GM18499 (cell line): Measurements from ENCODE around the gene LZTR1.

Experiments used
- ATAC-seq: cut with Tn5 transposase; IDR thresholded peaks from one replicate; pipeline ENCODE4 v1.9.1; 2021; ENCODE audit warnings: moderate number of reproducible peaks; ENCODE audit not compliant: insufficient read depth, unreplicated experiment

Gene LZTR1

GRCh38 chr22:20949698-20950183 is 32.4 kb upstream of the LZTR1 start:
- no peak for ATAC-seq

- ATAC-seq: no peak
Measured at GRCh38 chr22:20951151-20951931, 30.8 kb upstream of the LZTR1 start.

GRCh38 chr22:20951932-20952380 is 30.1 kb upstream of the LZTR1 start:
- ATAC-seq: no peak

DNA sequence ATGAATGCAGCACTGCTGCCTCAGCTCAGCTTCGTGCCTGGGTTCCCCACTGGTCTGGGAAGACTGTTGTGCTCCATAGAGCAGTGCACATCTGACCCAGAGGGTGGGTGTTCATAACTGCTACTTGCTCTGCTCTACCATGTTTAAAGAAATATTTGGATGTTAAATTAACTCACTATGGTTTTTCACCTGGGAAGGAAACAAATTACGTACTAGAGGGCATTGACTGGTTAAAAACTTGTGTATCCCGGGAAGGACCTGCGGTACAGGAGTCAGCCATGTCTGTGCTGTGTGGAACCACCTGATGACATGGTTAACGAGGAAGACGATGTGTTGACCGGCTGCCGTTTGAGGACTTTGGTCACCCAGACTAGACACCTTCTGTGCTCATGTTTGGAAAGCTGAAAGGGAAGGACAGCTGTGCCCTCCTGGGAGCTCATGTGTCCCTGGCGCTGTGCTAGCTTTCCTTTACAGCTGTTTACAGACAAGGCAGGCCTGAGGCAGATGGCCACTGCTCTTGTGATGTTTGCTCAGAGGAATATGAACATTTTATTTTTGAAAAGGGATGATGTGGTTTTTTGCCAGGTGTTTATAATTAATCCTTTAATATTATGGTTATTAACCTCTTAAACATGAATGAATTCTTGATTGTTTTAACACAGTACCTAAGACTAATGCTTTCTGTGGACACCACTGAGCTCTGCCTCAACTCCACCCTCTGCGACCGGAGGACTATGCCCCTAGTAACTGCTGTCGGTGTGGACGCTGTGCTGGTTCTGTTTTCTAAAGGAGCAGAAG is 29.4 kb upstream of the LZTR1 start:
- no peak for ATAC-seq

DNA sequence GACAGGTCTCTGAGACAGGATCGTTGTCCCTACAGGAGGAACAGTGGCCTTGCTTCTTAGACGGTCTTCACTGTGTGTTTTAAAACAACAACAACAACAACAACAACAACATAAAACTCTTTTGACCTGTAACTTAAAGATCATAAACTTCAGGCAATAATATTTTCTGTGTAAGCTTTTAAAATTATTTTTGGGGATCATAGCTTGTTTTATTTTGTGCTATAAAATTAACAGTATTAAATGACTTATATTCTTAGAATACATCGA is 28.8 kb upstream of the LZTR1 start:
- ATAC-seq: no peak

- ATAC-seq: no peak
Measured at GRCh38 chr22:20953668-20954500, 28.2 kb upstream of the LZTR1 start.

GRCh38 chr22:20955548-20955947 is 26.5 kb upstream of the LZTR1 start:
- ATAC-seq: no peak

GRCh38 chr22:20956258-20957101 is 25.6 kb upstream of the LZTR1 start:
- ATAC-seq: no peak

- no peak for ATAC-seq
Measured at GRCh38 chr22:20957102-20957682, 24.9 kb upstream of the LZTR1 start.

DNA sequence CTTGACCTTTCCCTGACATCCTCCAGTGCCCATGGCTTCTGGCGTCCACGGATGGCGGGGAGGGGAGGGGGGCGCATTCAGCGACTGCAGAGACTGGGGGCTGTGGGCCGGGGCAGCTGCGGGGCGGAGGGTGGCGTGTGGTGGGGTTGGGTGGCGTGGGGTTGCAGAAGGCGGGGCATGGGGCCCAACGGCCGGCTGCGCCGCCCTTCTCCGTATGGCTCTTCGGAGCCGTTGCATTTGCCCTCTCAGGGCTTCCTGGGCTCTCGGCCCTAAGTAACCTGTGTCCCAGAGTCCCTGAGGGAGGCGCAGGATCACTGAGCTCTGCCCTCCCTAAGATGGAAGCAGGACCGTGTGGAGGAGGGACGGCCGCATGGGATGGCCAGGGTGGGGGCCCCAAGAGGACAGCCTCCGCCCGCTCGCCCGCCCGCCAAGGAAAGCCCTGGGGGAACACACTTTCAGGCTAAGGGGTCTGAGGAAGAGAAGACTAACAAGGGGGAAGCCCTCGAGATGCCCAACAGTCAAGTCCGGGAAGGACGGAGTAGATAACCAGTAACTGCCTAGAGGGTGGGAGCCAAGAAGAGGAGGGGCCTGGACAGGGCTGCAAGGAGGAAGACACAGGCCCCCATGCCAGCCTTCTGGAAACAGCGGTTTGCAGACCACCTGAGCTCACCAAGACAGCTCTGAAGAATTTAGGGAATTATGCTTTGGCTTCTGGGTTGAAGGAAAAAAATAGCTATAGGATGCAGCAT is 24.2 kb upstream of the LZTR1 start:
- no peak for ATAC-seq

- ATAC-seq: no peak
Measured at GRCh38 chr22:20959578-20960461, 22.3 kb upstream of the LZTR1 start.

- ATAC-seq: no peak
Measured at GRCh38 chr22:20960609-20961008, 21.5 kb upstream of the LZTR1 start.

GRCh38 chr22:20962491-20962945 is 19.6 kb upstream of the LZTR1 start:
- no peak for ATAC-seq

DNA sequence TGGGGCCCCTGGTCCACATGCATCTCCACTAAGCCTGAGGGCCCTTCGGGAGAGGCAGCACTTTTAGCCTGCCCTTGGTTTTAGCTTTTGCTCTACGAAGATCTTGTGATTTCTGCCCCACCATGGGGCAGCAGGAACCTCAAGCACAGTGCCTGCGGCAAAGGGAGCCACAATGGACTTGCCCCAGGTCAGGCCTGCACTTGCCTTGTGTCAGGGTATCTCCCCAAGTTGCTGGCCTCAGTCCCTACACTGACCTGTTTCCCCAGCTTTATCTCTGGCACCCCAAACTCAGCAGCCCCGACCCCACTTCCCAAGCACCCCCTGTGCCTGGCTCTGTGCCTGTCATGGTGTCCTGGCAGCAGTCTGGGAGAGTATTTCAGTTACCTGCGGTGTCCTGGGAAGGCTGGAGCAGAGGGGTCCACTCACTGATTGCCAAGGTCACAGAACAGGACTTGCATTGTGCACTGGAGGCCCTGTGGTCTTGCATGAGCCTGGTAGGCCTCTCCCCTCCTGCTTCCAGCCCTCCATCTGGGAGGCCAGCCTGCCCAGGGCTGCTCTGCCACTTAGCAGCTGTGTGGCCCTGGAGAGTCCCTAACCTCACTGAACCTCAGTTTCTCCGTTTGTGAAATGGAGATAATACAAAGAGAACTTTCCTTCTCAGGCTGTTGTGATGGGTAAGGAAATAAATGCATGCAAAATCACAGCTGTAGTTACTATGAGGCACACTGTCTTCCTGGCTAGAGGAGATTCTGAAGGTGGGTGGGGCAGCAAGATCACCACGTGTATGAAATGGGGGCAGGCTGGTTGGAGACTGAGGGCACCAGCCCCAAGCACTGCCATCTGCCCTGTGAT is 18.7 kb upstream of the LZTR1 start:
- no peak for ATAC-seq

DNA sequence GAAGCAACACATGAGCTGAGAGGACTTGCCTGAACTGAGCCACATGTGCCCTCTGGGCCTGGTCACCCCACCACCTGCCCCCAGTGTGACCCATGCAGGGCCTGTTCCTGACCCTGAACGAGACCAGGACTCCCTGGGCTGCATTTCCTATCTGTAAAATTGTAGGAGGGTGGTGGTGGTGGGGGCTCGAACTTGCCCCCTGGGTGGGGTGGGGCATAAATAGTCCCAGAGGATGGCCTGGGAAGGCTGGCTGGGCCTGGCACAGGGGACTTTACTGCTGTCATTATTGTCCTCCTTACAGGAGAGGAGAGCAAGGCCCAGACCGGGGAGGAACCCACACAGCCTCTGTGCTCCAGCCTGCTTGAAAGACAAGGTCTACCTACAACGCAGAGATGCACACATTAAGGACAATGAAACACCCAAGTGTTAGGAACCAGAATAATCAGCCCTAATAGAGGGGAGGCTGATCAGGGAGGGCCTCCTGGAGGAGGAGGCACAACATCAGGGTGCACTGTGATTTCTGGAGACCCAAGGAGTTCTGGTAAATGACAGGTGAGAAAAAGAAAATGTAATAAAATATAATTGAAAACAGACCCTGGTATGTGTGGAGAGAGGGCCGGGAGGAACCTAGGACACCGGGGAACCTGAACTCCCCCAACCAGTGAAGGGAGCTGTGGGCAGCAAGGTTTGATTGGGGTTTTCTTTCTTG is 17.9 kb upstream of the LZTR1 start:
- ATAC-seq: no peak

DNA sequence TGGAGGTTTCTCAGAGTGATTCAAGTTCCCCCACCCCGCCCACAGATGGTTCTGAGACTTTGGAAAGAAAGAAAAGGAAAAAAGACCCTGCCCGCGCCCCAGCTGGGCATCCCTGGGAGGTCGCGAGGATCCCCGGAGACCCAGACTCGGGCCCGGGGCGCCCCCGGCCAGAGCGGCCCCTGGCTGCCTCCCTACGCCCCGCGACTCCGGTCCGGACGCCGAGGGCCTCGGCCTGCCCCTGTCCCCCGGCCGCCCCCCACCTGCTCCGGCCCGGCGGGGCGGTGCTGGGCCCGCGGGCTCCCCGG is 17.3 kb upstream of the LZTR1 start:
- ATAC-seq: no peak
